HEK293T (cell line): Measurements from ENCODE around the gene ASTN2.

Experiments used
- BHLHE40 ChIP-seq: fragments of 450-650 bp; IDR thresholded peaks from 2 replicates; pipeline ENCODE4 v1.6.1; 2016; ENCODE audit warnings: mild to moderate bottlenecking, moderate library complexity, borderline replicate concordance
- ELF4 ChIP-seq: fragments of 450-650 bp; IDR thresholded peaks from 2 replicates; pipeline ENCODE4 v1.6.1; 2017; ENCODE audit warnings: antibody characterized with exemption
- FOXA1 ChIP-seq: fragments of 450-650 bp; IDR thresholded peaks from 2 replicates; pipeline ENCODE4 v1.6.1; 2016; ENCODE audit warnings: mild to moderate bottlenecking
- FOXM1 ChIP-seq: fragments of 450-650 bp; IDR thresholded peaks from 2 replicates; pipeline ENCODE4 v1.6.1; 2017; ENCODE audit warnings: mild to moderate bottlenecking, borderline replicate concordance
- SP1 ChIP-seq: fragments of 450-650 bp; IDR thresholded peaks from 2 replicates; pipeline ENCODE4 v1.6.1; 2017

DNA sequence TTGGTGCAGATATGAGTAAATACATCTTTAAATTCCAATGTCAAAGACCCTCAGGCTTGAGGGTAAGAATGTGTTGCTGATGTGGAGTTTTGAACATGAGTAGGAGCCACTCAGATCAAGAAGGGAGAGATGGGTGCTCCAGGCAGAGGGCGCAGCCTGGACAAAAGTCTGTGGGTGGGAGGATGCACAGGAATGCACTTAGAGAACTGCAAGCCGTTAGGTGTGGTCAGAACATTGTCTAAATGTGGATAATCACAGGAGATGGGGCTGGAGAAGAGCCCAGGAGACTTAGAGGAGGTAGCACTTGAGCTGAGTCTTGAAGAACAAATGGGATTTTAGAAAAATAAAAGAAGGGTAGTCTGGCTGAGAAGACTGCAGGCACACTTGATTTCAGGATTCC lies 1005.7 kb downstream of the ASTN2 start:
- TF ChIP-seq SP1, result no peak
- TF ChIP-seq FOXM1, result no peak
- TF ChIP-seq BHLHE40, result no peak
- no peak for TF ChIP-seq FOXA1
- TF ChIP-seq ELF4, result no peak
